HG03460 (cell line): Measurements from ENCODE around the gene PPP6R3.
"Not testable (repeated sequence)": the region's sequence is repeated elsewhere in the genome, so short reads cannot be mapped to it uniquely, and the experiment has no call there.

ENCODE experiments used
- ATAC-seq: cut with Tn5 transposase; IDR thresholded peaks from one replicate; pipeline ENCODE4 v1.9.1; 2021; ENCODE audit not compliant: unreplicated experiment

PPP6R3 gene

DNA sequence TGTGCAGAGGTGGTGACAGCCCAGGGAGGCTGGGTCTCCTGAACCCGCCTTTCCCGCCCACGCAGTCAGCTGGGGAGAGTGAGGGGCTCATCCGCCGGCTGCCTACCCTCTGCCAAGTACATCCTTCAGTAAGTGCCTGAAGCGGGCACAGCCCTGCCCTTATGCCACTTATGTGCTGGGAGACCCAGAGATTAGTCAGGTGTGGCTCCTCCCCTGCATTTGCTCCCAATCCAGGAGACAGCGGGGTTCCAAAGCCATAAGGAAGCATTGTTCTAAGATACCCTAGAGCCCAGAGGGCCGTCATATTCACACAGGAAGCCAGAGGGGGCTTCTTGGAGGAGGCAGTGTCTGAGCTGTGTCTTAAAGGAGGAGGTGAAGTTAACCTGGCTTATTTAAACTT, 5.8 kb upstream of the PPP6R3 start:
- ATAC-seq: no peak

DNA sequence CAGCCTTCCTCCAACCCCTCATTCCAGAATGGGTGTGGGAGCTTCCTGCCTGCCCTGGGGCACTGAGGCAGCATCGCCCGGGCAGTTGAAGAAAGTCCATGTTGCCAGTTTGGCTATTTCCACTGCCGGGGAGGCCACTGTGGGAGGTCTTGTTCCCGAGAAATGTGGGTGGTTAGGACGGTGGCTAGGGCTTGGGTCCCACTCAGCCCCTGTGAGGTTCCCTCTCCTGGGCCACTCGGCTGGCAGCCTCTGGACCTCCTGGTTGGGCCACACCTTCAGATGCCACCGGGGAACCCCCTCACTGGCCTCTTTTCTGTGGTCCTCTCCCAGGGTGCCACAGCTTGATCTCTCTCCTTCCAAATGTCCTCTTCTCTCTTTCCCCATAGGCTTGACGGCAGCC, 5.1 kb upstream of the PPP6R3 start:
- no peak for ATAC-seq

DNA sequence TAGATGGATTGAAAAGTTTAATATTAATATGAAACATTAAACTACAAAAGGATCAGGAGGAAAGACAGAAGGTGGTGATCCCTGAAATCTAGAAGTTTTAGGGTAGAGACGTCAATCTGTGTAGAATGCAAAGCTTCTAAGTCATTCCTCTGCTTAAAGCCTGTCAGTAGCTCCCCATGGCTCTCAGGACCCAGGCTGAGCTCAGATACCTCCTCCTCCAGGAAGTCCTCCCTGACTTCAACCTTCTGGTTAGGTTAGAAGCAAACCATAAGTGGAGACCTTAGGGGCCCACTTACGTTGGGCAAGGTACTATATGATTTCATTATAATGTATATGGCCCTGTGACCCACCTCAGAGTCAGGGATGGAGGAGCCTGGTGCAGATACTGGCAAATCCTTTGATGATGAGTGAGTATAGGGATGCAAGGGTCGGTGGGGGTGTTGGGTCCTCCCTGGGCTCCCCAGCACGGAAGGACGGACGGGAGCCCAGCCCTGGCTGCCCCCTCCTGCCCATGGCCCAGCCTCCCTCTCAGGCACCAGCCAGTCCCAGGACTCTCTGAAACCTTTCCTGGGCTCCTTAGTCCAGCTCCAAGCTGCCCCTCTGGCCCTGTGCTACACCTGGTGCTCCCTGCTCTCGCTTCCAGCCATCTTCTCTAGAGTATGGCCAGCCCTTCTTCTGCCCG, 3.2 kb upstream of the PPP6R3 start:
- no peak for ATAC-seq

- ATAC-seq: no peak
These were observed 2.7 kb upstream of the PPP6R3 start for GRCh38 chr11:68457898-68458249.

- ATAC-seq: not testable (repeated sequence)
These were observed 2.2 kb upstream of the PPP6R3 start for GRCh38 chr11:68458340-68458739.

- ATAC-seq: peak; percentile 75
These were observed 439 bp upstream of the PPP6R3 start for GRCh38 chr11:68459886-68460740.

DNA sequence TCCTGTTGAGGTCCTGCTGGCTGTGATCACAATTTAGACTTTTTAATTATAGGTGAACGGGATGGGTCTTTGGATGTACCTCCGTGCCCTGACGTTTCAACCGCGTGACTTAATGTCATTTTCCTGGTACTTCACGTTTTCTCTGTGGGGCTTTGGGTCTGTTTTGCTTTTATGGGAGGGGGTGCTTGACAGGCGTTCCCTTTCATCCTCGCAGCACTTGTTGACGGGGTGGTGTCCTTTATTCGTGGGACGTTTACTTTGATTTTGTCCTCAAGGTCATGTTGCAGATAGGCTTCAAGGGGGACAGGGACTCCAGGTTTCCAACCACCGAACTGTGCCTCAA, 994 bp downstream of the PPP6R3 start:
- ATAC-seq: no peak

GRCh38 chr11:68463714-68464113, 3.2 kb downstream of the PPP6R3 start:
- ATAC-seq: no peak

- no peak for ATAC-seq
These were observed 6.8 kb downstream of the PPP6R3 start for GRCh38 chr11:68467201-68467834.

DNA sequence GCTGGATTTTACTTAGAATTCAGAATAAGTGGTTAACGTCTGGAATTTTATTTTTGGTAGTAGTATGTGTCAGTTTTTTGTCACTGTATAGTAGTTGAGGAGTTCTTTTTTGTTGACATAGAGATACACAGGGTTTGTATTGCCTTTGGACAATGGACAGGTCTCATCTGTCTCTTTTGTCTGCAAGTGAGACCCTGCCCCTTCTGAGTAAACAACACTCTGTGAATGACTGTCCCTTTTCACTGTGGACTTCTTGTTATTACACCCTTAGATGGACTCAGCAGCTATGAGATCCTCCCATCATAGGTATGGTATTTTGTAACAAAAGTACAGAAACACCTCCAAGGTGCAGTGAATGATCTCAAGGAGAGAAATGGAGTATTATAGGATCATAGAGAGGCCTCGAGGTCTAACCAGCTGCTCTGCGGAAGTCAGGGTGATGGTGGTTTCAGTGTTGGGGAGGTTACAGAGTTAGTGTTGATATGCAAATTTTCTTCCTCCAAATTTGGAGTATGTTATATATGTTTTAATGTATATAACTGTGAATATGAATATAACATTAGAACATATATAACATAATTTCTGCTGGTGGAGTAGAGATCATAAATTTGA, 7.8 kb downstream of the PPP6R3 start:
- ATAC-seq: no peak

DNA sequence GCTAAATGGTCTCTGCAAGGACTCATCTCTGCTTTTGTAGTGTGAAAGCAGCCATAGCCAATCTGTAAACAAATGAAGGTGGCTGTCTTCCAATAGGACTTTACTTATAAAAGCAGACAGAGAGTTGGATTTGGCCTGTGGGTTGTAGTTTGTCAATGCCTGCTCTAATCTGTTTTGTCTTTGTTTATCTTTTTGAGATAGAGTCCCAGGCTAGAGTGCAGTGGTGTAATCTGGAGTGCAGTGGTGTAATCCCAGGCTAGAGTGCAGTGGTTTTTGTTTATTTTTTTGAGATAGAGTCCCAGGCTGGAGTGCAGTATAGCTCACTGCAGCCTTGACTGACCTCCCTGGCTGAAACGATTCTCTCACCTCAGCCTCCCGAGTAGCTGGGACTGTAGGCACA, 8.6 kb downstream of the PPP6R3 start:
- ATAC-seq: no peak

- ATAC-seq: no peak
These were observed 9.1 kb downstream of the PPP6R3 start for GRCh38 chr11:68469642-68470041.

- ATAC-seq: no peak
These were observed 9.8 kb downstream of the PPP6R3 start for GRCh38 chr11:68470304-68470811.

DNA sequence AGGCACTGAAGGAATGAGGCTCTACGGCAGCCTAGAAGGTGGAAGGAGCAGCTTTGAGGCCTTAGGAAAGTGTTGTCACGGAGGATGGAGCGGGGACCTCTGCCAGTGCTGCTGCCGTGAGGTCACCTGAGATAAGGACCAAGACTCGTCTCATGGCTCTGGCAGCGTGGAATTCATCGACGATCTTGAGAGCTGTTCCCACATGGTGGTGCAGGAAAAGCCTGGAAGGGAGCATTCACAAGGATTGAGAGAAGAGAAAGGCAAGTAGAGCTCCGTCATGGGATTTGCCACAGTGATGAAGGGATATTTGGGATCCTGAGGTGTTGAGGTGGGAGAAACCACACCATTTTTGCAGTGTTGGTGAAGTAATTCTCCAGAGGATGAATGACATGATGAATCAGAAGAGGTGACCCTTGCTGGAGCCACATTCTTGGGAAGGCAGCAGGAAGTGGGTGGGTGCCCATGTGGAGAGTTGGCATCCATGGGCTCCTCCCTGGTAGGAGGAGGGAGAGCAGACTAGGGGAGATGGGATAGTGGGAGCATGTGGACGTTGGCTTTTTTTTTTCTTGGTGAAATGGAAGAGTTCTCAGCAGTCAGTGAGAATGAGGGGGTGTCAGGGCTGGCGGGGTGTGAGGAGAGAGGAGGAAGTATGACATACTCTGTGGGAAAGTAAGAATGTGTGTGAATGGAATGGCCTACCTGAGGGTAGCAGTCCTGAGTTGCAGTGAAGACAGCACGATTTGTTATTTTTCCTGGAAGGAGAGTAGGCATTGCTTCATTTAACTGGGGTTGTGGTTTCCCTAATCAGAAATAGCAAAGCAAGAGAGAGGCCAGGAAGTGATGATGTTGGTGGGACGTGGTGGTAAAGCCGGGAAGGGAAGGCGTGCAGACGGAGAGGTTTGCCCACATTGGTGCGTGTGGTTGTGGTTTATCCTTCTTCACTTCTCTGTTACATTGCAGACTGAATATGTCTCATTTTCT, 11.1 kb downstream of the PPP6R3 start:
- no peak for ATAC-seq

DNA sequence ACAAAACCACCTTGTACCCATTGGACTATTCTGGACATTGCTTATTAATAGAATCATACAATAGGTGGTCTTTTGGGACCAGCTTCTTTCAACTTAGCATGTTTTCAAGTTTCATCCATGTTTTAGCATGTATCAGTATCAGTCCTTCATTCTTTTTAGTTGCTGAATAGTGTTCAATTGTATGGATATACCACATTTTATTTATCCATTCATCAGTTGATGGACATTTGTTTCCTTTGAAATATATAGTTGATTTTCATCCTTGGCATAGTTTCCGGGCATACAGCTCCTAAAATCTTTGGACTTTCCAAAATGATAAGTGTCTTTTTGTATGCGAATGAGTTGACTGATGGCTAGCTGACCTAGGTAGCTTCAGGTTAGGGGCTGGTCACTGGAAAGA, 12.2 kb downstream of the PPP6R3 start:
- no peak for ATAC-seq

GRCh38 chr11:68473693-68474092, 13.1 kb downstream of the PPP6R3 start:
- ATAC-seq: no peak

GRCh38 chr11:68475626-68476025, 15.1 kb downstream of the PPP6R3 start:
- not testable (repeated sequence) for ATAC-seq

DNA sequence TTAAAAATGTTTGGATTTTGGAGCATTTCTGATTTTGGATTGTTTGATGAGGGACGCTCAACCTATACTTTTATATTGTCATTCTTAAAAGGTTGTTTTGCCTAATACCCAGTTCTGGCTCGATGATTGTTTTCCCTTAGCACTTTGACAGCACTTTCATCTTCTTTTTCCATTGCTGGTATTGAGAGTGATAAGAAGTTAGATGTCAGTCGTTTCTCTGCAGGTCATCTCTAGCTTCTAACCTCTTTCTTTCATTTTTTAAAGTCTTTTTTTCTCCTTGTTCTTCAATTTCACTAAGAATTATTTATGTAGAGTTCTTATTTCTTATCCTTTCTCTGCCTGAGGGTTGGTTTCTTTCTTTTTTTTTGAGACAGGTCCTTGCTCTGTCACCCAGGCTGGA, 18.8 kb downstream of the PPP6R3 start:
- no peak for ATAC-seq

DNA sequence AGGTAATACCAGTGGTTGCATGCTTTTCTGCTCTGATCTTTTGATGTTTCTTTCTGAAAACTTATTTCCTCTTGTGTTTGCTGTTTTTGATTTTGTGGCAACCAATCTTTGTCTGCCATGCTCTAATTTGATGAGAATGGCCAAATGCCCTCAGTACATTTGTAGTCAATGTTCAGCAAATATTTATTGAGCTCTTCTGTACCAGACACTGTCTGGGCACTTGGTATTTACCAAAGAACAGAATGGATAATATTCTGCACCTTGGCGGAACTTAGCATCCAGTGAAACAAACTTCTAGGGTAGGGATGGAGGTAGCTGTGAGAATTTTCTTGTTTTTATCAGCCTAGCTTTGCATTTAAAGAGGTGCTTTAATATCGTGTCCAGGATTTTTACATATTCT, 19.6 kb downstream of the PPP6R3 start:
- ATAC-seq: no peak

GRCh38 chr11:68480852-68481510, 20.4 kb downstream of the PPP6R3 start:
- no peak for ATAC-seq
